LHCN-M2 (cell line): Measurements from ENCODE around the gene HOXA7. TPM values are rescaled to one million over a fixed set of nuclear protein-coding genes. Genes with fewer than 3 reads are reported as not detected.

Experiments used
- DNase-seq: peaks from one replicate; pipeline ENCODE4 v3.0.0-alpha.2; 2012; ENCODE audit warnings: low read depth
- total RNA-seq: library from RNA; depleted of rRNA; stranded (reverse); fragments of >200 nt; gene quantifications from 2 replicates; pipeline ENCODE4 v1.2.3, GENCODE V29; 2014

The HOXA7 gene
- total RNA-seq, 1 experiment from 2014 or later = 8.3 TPM

GRCh38 chr7:27148031-27148755, 8.3 kb downstream of the HOXA7 start:
- DNase-seq = no peak

DNA sequence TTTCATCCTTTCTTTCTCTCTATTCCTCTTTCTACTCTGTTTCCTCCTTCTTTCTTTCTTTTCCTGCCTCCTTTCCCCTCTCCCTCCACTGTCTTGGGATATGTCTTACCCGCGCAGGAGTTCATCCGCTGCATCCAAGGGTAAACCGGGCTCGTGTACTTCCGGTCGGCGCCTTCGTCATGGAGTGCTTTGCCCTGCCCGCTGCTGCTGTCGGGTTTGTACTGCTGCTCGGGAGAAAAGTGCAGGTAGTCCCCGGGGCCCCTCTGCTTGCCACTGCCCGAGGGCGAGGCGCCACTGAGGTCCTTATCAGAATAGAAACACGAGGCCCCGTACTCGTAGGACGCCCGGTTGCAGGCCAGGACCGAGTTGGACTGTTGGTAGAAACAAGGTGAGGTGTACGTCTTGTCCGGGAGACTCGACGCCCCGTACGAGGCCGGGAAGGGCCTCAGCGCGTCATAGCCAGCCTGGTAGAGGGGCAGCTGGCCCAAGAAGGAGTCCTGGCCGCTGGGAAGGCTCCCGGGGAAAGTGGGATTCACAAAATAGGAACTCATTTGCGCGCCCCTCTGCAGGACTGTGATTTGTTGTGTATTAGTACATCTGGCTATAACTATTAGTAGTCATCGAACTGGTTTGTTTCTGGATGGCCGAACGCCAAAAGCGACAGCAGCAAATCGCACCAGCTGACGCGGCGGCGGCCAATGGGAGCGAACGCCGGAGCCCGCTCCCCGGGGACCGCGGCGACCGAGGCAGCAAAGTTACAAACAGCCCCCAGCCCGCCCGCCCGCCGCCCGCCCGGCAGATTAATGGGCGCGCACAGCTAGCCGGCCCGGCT, 9.1 kb downstream of the HOXA7 start, which contains the start of gene HOXA6:
Gene HOXA6 (minus strand): TSS at position 576 of the 832 bp plus-strand sequence. CDS start 25 bp downstream, at position 551.
- no peak for DNase-seq

DNA sequence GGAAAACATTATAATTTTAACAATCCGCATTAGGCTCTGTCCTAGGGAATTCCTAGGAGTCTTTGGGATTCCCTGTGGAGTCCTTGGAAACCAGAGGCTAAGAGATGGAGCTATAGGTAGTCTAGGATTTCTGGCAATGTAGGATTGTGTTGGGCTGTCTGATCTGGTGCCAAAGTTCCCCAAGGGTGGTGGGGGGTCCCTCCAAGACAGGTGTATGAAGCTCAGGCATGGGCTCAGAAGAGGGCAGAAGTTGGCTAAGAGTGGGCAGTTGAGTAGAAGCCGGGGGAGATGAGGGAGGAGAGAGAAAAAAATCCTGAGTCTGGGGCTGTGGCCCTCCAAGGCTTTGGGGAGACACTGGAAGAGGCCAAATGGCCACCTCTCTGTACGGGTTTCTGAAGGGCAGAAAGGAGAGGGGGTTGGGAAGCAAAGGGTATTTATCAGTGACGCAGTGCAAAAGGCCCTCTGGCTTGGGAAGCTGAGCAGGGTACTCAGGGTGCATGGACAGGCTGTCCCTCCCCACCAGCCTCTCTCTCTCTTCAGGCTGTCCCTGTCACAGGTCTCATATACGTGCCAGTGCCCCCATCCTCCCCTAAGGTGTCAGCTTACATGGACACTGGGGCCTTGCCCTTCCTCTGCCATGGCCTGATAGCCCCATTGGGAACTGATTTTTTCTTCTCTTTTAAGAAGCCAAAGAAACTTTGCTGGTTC, 9.8 kb downstream of the HOXA7 start:
- no peak for DNase-seq

DNA sequence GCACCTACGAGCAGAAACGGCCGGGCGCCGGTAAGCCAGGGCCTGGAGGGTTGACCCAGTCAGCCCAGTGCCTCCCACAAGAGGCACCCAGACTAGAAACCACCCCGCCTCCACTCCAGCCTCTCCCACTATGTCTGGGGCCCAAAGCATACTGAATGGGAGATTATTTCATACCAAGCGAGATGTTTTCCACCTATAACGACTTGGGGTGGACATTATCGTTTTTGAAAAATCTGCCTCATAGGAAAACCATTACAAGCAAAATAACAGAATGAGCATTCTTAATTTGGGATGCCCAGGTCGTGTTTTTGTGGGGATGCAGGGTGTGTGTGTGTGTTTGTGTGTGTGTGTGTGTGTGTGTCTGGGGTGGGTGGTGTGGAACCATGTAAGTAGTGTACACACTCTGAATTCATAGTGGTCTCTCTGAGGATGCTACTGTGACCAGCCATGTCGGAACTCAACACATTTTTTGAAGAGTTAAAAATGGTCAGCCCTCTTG, 10.5 kb downstream of the HOXA7 start:
- no peak for DNase-seq

DNA sequence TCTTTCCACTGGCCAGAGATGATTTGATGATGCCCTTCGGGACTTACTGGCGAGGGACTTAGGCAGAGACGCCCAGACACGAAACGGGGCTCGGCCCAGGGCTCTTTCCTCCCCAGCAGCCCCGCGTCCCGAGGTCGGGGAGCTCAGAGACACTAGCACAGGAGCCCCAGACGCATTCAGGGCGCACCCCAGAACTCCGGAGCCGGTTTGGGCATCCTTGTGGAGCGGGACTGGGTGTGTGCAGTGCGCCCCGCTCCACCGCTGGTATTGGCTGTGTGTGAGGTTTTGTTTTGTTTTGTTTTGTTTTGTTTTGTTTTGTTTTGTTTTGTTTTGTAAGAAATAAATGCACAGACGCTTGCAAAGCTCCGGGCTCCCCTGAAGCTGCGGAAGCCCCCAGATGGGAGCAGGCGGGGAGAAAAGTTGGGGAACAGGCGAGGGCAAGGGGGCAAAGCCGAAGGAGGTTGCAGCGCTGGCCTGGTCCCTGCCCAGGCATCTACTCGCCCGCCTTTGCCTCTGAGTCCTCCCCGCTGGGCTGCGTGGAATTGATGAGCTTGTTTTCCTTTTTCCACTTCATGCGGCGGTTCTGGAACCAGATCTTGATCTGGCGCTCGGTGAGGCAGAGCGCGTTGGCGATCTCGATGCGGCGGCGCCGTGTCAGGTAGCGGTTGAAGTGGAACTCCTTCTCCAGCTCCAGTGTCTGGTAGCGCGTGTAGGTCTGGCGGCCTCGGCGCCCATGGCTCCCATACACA, 11.1 kb downstream of the HOXA7 start:
- DNase-seq = no peak

DNA sequence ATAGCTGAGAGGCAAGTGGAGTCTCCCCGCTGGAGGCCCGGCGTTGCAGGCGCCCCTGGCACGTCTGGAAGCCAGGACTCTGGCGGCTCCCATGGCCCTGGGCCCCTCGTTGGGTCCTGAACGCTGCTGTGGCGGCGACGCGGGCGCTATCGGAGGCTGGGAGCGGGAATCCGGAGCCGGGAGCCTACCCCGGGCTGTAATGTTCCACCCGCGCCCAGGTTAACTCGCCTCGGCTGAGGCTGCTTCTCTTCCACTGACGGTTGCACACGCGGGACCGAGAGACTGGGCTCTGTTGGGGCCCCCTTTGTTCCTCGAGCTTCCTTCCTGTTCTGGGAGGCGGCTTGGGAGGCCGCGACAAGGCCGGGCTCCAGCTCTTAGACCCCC, 11.7 kb downstream of the HOXA7 start:
- no peak for DNase-seq

- DNase-seq = no peak
Measured at GRCh38 chr7:27143950-27144780, 12.3 kb downstream of the HOXA7 start.

DNA sequence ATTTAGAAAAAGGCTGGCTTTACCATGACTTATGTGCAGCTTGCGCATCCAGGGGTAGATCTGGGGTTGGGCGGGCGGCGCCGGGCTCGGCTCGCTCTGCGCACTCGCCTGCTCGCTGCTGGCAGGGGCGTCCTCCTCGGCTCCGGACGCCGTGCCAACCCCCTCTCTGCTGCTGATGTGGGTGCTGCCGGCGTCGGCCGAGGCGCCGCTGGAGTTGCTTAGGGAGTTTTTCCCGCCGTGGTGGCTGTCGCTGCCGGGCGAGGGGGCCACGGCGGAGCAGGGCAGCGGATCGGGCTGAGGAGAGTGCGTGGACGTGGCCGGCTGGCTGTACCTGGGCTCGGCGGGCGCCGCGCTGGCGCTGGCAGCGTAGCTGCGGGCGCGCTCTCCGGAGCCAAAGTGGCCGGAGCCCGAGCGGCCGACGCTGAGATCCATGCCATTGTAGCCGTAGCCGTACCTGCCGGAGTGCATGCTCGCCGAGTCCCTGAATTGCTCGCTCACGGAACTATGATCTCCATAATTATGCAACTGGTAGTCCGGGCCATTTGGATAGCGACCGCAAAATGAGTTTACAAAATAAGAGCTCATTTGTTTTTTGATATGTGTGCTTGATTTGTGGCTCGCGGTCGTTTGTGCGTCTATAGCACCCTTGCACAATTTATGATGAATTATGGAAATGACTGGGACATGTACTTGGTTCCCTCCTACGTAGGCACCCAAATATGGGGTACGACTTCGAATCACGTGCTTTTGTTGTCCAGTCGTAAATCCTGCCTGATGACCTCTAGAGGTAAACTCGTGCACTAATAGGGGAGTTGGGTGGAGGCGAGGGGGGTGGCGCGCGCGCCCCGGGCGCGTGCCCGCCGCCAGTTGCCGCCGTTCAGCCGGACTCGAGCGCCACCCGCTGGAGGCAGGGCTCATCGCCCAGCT, 13.2 kb downstream of the HOXA7 start, which contains the start of gene HOXA5:
Gene HOXA5 (minus strand): TSS at position 659 of the 927 bp plus-strand sequence. CDS start 74 bp downstream, at position 585.
- peak; percentile 99 for DNase-seq

DNA sequence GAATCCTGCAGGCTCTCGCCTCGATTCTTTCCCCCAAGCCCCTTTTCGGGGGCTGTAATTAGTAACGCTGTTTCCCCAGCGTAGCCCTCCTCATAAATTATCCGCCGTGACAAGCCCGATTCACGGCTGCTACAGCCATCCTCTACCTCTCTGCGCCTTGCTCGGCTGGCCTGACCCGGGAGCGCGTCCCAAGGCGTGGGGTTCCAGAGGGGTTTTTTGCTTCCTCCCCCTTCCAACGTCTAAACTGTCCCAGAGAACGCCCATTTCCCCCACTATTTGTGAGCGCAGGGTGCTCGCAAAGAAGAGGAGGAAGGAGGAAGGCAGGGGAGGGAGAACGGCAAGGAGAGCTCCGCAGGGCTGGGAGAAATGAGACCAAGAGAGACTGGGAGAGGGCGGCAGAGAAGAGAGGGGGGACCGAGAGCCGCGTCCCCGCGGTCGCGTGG, 13.9 kb downstream of the HOXA7 start:
- DNase-seq = no peak

DNA sequence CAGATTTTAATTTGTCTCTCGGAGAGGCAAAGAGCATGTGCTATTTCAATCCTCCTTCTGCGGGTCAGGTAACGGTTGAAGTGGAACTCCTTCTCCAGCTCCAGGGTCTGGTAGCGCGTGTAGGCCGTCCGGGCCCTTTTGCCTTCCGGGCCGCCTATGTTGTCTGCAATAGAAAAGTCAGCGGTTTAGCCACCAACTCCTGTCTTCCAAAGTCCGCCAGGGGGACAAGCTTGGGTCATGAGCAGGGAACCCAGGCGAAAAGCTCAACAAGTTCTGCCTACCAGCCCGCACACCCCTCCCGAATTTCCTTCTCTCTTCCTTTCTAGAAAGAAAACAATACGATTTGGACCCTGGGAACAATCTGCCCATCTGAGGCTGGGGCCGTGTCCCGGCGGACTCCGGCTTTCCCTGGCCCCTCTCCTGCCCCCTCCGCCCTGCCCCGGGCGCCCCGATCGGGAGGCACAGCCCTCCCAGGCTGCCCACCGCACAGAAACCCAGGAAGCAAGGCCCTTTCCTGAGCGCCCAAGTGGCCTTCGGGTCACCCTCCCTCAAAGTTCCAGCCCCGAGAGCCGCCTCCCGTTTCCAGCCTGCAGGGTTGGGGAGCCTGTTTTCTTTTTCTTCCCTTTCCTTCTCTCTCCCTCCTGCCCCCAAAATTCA, 14.4 kb downstream of the HOXA7 start:
- peak; percentile 77 for DNase-seq

DNA sequence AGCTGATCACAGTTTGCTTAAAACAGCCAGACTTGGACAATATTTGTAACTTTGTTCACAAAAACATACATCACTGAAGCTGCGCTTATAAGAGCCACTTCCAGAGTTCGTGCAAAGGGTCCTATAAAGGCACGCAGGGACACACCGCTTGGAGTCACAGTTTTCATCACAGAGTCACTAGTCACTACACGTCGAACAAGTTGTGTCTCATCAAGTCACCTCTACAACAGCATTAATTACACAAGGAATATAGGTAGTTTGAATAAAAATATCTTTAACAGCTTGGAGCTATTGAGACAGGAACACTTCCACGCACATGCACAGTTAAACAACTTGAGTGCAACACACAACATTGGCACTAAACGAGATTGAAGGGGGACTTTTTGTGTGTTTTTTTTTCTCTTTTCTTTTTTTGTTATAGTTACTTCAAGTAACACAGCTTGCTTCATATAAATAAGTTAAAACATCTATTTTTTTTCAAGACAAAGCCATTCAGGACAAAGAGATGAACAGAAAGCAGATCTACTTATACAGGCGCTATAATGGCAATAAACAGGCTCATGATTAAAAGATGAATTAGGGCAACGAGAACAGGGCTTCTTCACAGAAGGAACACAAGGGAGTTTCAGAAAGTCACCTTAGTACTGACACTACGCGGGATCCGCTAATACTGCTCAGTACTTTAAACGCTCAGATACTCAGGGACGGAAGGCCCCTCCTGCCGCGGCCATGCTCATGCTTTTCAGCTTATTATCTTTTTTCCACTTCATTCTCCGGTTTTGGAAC, 15.1 kb downstream of the HOXA7 start:
- no peak for DNase-seq

DNA sequence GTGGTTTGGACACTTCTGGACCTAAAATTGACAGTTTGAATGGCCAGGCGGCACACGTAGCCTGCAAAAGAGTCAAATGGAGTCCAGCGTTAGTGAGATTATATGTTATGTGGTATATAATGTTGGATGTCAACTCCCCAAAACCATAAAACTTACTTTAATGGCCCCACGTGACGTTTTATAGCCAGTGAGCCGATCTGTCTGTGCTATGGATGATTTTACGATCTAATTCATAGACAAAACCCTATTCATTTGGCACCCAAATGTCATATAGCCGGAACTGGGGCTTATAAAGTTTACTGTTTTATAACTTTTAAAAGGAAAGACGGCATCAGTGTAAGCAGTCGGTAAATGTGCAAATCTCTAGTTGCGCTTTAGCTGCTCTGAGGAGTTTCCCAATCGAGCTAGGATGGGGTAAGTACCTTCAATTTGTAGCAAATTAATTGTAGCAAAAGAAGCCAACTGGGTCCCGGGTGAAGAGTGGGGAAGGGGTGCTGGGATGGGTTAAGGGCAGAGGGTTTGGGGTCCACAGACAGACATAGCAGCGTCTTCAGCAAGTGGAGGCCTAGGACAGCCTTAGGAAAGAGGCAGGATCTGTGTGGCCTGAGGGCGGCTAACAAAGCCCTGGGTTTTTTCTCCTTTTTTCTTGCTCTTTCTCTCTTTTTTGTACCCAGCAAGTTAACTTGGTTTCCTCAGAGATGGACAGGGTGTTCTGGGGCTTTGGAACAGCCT, 16.2 kb downstream of the HOXA7 start:
- no peak for DNase-seq

DNA sequence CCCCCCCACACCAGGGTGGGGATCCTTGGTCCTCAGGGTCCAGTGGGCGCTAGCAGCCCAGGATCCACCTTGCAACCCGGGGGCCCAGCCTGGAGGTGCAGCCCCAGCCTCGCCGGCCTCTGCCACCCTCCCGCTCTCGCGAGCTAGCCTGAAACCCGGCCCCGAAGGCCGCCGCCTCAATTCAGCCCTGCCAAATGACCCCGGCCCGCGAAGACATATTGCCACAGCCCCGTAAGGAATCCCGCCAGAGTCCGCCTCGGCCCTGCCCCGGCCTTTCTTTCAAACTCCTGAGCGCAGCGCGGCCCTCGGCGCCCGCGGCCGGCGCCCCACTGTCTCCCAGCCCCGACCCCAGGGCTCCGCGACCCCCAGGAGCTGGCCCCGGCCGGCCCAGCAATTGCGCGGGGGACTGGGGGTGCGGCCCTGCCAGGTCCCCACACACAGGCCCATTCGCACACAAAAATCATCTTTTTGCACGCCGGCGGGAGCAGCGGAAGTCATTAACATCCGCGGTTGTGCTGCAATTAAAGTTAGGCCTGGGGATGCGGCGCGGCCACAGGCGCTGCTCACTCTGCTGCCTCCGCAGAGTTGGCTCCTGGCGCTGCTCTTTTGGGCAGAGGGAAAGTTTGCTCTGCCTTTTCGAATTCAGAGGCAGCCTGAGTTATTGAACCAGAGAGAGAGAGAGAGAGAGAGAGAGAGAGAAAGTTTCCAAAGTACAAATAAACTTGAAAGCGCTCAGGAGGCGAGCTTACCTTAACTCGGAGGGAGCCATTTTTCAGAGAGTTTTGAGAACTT, 16.9 kb downstream of the HOXA7 start:
- no peak for DNase-seq

GRCh38 chr7:27138985-27139333, 17.5 kb downstream of the HOXA7 start:
- no peak for DNase-seq

- no peak for DNase-seq
Measured at GRCh38 chr7:27138472-27138871, 18.0 kb downstream of the HOXA7 start.

- DNase-seq = no peak
Measured at GRCh38 chr7:27137640-27138315, 18.7 kb downstream of the HOXA7 start.
